Osteocyte (in vitro differentiated cells): Measurements from ENCODE around the gene IRGQ. TPM values are rescaled to one million over a fixed set of nuclear protein-coding genes. Genes with fewer than 3 reads are reported as not detected.

ENCODE experiments used
- DNase-seq: peaks from one replicate; pipeline ENCODE4 v3.0.0; 2021; ENCODE audit warnings: mixed read lengths; ENCODE audit not compliant: unreplicated experiment; ENCODE audit errors: extremely low spot score
- H3K27ac Mint-ChIP-seq: one replicate; pipeline ENCODE4 v1.8.0; 2021; ENCODE audit warnings: mild to moderate bottlenecking, mixed read lengths; ENCODE audit not compliant: unreplicated experiment
- H3K27me3 Mint-ChIP-seq: one replicate; pipeline ENCODE4 v1.8.0; 2021; ENCODE audit warnings: mixed read lengths; ENCODE audit not compliant: unreplicated experiment
- H3K36me3 Mint-ChIP-seq: one replicate; pipeline ENCODE4 v1.8.0; 2021; ENCODE audit warnings: mixed read lengths; ENCODE audit not compliant: unreplicated experiment
- H3K4me1 Mint-ChIP-seq: one replicate; pipeline ENCODE4 v1.8.0; 2021; ENCODE audit warnings: mixed read lengths; ENCODE audit not compliant: unreplicated experiment
- H3K4me3 Mint-ChIP-seq: one replicate; pipeline ENCODE4 v1.8.0; 2021; ENCODE audit warnings: mild to moderate bottlenecking, moderate library complexity, mixed read lengths; ENCODE audit not compliant: unreplicated experiment
- H3K9me3 Mint-ChIP-seq: one replicate; pipeline ENCODE4 v1.8.0; 2021; ENCODE audit warnings: mixed read lengths; ENCODE audit not compliant: unreplicated experiment
- total RNA-seq: library from RNA; stranded (reverse); gene quantifications from 2 replicates; pipeline ENCODE4 v1.2.1, GENCODE V29; 2021
- TF ChIP-seq, protein P1 (sequence below): fragments of 200-600 bp; sonication (generic); IDR thresholded peaks from 2 replicates; pipeline ENCODE4 v1.5.0; 2021; ENCODE audit warnings: antibody characterized with exemption, mild to moderate bottlenecking, moderate library complexity

Gene IRGQ
- total RNA-seq, 1 donor from 2014 or later: 40.9 TPM

DNA sequence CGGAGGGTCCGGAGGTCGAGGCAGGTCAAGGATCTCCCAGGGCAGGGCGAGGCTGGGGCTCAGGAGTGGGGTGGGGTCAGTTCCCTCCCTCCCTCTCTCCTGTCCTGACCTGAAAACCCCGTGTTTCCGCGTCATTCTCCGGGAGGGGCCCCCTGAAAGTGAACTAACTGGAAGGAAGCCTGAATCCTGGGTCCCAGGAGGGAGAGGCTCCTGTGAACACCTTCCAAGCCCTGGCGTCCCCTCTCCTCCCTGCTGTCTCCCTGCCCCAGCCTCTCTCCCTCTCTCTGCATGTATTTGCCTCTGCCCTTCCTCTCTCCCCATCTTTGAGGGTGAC is 44.5 kb upstream of the IRGQ start:
- no peaks in the 10 kb centered on the region for H3K36me3 Mint-ChIP-seq
- H3K27me3 Mint-ChIP-seq: peaks cover 28% of the 10 kb centered on the region
- H3K4me1 Mint-ChIP-seq: peaks cover 15% of the 10 kb centered on the region
- no peak overlapping the region for H3K27ac Mint-ChIP-seq
- DNase-seq: no peak
- H3K4me3 Mint-ChIP-seq: peak overlapping the region; percentile 71
- TF ChIP-seq, protein P1, sequence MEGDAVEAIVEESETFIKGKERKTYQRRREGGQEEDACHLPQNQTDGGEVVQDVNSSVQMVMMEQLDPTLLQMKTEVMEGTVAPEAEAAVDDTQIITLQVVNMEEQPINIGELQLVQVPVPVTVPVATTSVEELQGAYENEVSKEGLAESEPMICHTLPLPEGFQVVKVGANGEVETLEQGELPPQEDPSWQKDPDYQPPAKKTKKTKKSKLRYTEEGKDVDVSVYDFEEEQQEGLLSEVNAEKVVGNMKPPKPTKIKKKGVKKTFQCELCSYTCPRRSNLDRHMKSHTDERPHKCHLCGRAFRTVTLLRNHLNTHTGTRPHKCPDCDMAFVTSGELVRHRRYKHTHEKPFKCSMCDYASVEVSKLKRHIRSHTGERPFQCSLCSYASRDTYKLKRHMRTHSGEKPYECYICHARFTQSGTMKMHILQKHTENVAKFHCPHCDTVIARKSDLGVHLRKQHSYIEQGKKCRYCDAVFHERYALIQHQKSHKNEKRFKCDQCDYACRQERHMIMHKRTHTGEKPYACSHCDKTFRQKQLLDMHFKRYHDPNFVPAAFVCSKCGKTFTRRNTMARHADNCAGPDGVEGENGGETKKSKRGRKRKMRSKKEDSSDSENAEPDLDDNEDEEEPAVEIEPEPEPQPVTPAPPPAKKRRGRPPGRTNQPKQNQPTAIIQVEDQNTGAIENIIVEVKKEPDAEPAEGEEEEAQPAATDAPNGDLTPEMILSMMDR: no peak
- no peaks in the 10 kb centered on the region for H3K9me3 Mint-ChIP-seq

DNA sequence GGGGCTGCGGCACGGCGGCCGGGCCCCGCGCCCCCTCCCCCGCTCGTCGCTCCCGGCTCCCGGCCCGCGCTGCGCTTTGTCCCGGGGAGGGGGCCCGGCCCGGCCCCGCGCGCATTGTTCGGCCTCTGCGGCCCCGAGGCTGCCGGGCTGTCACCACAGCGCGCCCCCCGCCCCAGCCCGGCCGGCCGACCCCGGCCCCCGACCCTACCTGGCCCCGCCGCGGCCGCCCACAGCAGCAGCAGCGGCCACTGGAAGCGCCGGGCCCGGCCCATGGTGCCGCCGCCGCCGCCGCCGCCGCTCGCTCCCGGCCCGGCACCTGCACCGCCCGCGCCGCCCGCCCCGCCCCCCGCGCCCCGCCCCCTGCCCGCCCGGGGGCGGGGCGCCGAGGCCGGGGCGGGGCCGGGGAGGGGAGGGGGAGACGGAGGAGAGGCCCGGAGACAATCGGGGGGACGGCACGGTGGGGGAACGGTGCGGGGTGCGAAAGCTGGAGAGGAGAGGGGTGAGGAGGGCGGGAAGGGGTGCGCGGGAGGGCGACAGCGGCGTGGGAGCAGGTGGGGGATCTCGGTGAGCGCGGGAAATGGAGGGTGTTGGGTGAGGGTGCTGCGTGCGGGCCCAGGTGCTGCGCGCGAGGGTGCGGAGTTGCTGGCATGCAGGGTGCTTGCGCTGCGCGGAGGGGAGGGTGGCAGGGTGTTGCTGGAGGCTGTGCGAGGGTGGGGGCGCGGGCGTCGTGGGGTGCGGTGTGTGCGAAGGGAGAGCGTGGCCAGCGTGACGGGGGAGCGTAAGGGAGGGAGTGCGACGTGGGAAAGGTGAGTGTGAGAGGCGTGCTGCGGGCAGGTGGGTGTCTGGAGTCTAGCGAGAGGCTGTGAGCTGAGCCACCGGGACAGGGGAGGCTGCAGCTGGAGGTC is 43.8 kb upstream of the IRGQ start, which contains the start of gene CADM4:
TSS of gene CADM4 (minus strand) at position 332 of the 905 bp plus-strand sequence. CDS start at position 272, 60 bp downstream.
- Mint-ChIP-seq H3K27me3 (peaks cover 28% of the 10 kb centered on the region), H3K4me3 (peak within 1 kb of the TSS; percentile 77), H3K9me3 (no peaks in the 10 kb centered on the region), H3K4me1 (peaks cover 20% of the 10 kb centered on the region), H3K27ac (no peak within 1 kb of the TSS), H3K36me3 (no peaks in the 10 kb centered on the region)
- TF ChIP-seq, protein P1: no peak
- DNase-seq: no peak

DNA sequence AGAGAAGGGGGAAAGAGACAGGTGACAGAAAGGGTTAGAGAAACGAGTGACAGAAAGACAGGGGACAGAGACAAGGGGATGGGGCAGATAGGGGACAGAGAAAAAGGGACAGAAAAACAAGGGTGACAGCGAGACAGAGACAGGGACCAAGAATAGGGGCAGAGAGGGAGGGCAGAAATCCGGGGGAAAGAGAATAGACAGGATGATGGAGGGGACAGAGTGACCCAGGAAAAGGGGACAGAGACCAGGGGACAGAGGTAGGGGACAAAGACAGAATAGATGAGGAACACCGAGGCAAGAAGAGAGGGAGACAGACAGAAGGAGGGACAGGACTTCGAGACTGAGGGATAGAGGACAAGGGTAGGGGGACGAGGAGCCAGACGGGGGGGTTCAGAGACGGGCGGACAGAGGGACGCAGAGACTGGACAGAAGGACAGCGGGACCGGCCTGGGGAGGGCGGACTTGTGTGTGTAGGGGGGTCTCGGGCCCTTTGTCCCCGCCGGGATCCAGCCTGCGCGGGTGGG is 43.1 kb upstream of the IRGQ start:
- peaks cover 21% of the 10 kb centered on the region for H3K4me1 Mint-ChIP-seq
- H3K27me3 Mint-ChIP-seq: peaks cover 28% of the 10 kb centered on the region
- TF ChIP-seq, protein P1: no peak
- DNase-seq: no peak
- H3K36me3 Mint-ChIP-seq: no peaks in the 10 kb centered on the region
- H3K4me3 Mint-ChIP-seq: peak overlapping the region; percentile 77
- no peak overlapping the region for H3K27ac Mint-ChIP-seq
- no peaks in the 10 kb centered on the region for H3K9me3 Mint-ChIP-seq

DNA sequence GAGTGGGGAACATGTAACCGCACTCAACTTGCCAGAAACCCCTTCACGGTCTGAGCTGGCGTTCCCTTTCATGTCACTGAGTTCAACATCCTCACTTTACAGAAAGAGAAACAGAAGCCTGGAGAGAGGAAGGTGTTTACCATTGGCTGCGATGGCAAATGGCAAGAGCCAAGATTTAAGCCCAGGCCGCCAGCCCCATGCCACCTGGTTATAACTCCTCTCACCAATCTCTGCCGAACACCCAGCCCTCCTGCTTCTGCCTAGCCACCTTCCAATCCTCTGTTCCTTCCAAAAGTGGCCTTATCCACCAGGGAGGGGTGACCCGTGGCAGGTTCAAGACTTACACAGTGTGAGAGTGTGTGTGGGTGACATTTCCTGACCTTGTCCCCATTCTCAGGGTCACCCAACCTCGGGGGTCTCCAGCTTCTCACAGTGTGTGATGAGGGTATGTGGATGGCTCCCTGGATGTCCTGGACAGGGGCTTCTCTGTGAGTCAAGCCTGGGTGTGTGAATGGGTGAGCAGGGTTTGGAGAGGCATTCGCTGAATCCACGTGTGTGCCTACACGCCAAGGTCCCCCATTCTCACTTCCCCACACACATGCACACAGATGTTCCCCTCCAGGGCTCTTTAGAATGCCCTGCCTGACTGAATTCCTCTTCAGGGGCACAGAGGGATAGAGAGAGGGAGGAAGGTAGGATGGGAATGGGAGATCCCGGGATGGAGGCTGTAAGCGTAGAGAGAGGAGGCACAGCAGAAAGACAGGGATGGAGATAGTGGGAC is 42.5 kb upstream of the IRGQ start:
- Mint-ChIP-seq H3K4me1 (peaks cover 21% of the 10 kb centered on the region), H3K27ac (no peak overlapping the region), H3K36me3 (no peaks in the 10 kb centered on the region), H3K9me3 (no peaks in the 10 kb centered on the region), H3K27me3 (peaks cover 28% of the 10 kb centered on the region), H3K4me3 (peak overlapping the region; percentile 77)
- TF ChIP-seq, protein P1: no peak
- no peak for DNase-seq
